ENCODE data around the gene RDH5. TPM values are rescaled to one million over a fixed set of nuclear protein-coding genes. Genes with fewer than 3 reads are reported as not detected.

Gene RDH5
- total RNA-seq, 1 experiment from 2014 or later = 4.3 TPM

GRCh38 chr12:55723516-55724225 lies 3.5 kb downstream of the RDH5 start:
- in situ Hi-C loops (cut with HindIII; ENCODE audit: low sequenced_read_pairs) = no loop called here
- DNase-seq (ENCODE audit: low spot score) = no peak

DNA sequence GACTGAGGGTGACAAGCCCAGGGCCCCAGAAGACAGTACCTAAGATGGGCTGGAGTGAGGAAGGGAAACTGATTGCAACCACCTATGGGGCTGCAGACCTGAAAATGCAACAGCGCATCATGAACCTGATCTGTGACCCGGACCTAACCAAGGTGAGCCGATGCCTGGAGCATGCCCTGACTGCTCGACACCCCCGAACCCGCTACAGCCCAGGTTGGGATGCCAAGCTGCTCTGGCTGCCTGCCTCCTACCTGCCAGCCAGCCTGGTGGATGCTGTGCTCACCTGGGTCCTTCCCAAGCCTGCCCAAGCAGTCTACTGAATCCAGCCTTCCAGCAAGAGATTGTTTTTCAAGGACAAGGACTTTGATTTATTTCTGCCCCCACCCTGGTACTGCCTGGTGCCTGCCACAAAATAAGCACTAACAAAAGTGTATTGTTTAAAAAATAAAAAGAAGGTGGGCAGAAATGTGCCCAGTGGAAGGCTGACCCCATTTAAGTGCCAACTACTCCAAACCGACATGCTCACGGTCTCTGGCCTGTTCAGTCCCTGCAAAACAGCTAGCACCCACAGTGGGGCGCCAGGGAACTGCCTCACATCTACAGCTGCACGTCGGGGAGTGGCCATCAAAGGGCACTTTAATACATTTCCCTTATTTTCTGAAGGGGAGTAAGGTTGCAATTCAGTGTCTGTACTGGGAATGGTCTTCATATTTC lies 4.2 kb downstream of the RDH5 start:
- in situ Hi-C loops (cut with HindIII; ENCODE audit: low sequenced_read_pairs) = no loop called here
- DNase-seq (ENCODE audit: low spot score) = peak; percentile 60

GRCh38 chr12:55724940-55725309 lies 4.7 kb downstream of the RDH5 start:
- DNase-seq (ENCODE audit: low spot score) = no peak
- in situ Hi-C loops (cut with HindIII; ENCODE audit: low sequenced_read_pairs) = no loop called here

DNA sequence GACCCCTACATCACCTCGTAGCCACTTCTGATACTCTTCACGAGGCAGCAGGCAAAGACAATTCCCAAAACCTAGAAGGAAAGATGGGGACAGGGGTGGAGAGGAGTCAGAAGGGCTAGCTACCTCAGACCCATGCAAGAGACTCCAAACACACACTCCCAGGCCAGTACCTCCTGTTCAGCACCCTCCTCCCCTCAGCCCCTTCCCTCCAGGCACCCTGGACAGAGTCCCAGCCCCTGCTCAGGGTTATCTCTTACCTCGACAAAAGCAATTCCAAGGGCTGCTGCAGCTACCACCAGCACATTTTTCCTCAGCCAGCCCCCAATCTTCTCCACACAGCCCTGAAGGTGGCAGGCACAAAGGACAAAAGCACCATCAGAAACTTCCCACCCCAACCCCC lies 5.4 kb downstream of the RDH5 start:
- DNase-seq (ENCODE audit: low spot score) = no peak
- in situ Hi-C loops (cut with HindIII; ENCODE audit: low sequenced_read_pairs) = no loop called here

- in situ Hi-C loops (cut with HindIII; ENCODE audit: low sequenced_read_pairs) = no loop called here
- DNase-seq (ENCODE audit: low spot score) = no peak
These were observed 6.8 kb downstream of the RDH5 start for GRCh38 chr12:55726971-55727370.

DNA sequence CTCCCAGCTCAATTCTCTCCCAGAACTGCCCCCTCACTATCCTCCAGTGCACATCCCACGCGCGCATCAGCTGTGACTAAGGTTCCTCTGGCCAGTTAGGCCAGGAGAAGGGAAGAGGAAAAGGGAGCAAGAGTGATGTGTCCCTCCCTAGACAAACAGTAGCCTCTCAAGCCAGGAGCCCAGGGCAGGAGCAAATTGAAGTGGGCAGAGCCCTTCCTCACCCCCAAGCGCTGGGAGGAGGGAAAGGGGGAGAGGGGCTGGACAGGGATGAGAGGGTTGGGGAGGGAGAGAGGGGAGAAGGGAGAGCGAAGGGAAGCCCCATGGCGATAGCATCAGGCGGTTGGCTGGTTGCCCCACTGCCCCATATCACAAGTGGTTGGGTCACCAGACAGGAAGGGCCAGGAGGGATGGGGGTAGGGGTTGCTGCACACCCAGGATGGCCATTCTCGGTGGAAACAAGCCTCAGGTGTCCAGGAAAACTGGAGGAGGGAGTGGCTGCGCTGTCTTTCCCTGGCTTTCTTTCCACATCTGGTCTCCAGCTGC lies 7.5 kb downstream of the RDH5 start:
- in situ Hi-C loops (cut with HindIII; ENCODE audit: low sequenced_read_pairs) = no loop called here
- DNase-seq (ENCODE audit: low spot score) = peak; percentile 33

GRCh38 chr12:55728186-55728938 lies 8.2 kb downstream of the RDH5 start:
- in situ Hi-C loops (cut with HindIII; ENCODE audit: low sequenced_read_pairs) = no loop called here
- peak; percentile 28 for DNase-seq (ENCODE audit: low spot score)

DNA sequence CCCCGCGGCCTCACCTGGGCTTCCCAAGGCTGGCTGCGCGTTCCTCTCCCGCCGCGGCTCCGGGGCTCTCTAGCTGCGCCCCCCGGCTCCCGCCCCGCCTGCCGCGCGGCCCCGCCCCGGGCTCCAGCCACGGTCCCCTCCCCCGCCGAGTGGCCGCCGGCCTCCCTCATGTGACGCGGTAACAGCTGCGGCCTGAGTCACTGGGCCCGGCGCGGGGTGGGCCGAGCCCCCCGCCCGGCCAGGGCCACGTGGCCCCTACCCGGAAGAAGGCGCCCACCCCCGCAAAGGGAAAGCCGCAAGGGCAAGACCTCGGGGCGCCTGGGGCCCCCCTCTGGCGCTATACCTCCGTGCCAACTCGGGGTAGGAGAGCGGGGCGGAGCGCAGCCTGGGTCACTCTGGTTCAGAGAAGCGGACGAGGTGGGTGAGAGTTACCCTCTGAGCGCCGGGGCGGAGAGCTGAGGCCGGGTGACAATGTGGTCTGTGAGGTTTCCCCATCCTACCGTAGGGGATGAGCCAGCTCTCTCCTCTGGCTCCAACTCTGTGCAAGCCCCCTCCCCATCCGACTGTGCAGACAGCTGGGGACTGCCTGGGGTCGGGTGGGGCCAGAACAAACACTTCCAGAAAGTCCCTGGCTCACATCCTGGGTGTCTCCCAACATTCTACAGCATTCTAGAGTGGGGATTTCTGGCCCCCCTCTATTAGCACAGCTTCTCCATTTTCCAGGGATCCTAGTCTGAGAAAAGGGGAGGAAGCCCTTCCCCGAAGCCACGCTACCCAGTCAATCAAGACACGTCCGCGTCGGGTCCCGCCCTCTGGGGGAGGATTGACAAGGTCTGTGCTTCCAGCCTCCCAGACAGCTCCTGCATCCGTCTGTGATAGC lies 9.0 kb downstream of the RDH5 start, which contains the start of gene CD63:
Gene CD63, minus strand, starts transcription at position 71 of the 880 bp plus-strand sequence. CDS start 668 bp downstream, outside the sequence.
- DNase-seq (ENCODE audit: low spot score) = peak; percentile 90
- in situ Hi-C loops (cut with HindIII; ENCODE audit: low sequenced_read_pairs) = no loop called here

DNA sequence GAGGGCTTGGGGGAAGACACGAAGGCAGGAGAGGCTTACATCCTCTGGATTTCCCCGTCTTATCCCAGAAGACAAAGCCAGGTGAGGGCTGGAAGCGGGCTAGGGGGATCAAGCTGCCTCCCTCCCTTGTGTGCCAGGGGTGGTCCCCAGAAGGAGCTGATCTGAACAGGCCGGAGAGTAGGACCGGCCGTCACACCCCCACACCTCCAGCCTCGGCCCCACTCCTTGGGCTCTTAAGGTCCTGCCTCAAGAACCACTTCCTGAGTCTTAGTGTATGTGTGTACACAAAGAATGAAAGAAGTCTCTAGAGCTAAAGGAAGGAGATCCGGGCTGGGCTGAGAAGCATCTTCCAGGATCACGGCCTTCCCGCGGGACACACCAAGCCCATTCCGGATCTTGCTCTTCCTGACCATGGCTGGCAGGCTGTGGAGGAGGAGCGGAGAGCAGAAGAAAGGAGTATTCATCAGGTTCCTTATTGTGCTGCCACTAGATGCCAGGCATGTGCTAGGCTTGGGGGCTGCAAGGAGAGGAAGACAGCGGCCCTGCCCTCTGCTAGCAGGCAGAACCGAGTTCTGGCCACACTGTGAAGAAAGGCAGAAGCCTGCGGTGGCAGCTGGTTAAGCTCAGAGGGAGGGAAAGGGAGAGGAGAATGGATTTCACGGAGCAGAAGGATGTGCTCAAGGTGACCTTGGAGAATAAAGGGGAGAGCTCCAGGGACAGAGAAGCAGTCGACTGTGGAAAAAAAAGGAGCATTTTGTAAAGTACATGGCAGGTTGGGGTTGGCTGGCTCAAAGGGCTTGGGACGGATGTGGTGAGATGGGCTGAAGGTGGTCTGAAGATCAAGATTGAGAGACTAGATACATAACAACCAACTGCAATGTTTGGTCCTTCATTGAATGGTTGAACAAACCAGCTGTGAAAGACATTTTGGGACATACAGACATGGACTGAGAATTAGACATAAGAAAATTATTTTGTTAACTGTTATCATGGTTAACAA lies 9.9 kb downstream of the RDH5 start:
- peak; percentile 76 for DNase-seq (ENCODE audit: low spot score)
- in situ Hi-C loops (cut with HindIII; ENCODE audit: low sequenced_read_pairs) = no loop called here

GRCh38 chr12:55732288-55732687 lies 12.1 kb downstream of the RDH5 start:
- DNase-seq (ENCODE audit: low spot score) = no peak
- in situ Hi-C loops (cut with HindIII; ENCODE audit: low sequenced_read_pairs) = no loop called here

DNA sequence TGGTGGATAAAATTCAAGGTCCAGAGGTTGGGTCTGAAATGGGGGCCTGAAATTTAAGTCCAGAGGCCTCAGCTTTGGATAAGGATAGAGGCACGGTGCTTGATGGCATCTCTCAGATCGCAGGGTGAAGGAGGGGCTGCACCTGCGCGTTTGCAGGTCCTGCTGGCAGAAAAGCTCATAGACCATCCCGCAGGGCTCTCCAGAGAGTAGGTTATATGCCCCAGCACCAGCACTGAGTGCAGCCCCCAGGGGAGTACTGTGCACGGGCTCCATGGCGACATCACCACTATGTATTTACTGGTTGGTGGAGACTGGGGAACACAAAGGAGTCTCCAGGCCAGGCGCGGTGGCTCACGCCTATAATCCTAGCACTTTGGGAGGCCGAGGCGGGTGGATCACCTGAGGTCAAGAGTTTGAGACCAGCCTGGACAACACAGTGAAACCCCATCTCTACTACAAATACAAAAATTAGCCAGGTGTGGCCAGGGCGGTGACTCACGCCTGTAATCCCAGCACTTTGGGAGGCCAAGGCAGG lies 12.9 kb downstream of the RDH5 start:
- in situ Hi-C loops (cut with HindIII; ENCODE audit: low sequenced_read_pairs) = no loop called here
- DNase-seq (ENCODE audit: low spot score) = no peak

GRCh38 chr12:55733858-55734257 lies 13.7 kb downstream of the RDH5 start:
- in situ Hi-C loops (cut with HindIII; ENCODE audit: low sequenced_read_pairs) = no loop called here
- no peak for DNase-seq (ENCODE audit: low spot score)

DNA sequence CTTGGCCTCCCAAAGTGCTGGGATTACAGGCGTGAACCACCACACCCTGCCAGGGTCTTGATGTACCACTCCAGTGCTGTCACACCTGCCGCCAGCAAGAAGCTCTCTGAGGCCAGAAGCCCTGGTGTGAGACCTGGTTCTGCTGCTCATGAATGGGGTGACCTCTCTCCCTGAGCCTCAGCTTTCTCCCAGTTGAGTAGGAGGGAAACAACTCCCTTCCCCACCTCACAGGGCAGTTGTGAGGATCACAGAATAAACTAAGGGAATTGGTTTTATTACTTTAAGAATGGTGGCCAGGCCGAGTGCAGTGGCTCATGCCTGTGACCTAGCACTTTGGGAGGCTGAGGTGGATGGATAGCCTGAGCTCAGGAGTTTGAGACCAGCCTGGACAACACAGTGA lies 14.4 kb downstream of the RDH5 start:
- no peak for DNase-seq (ENCODE audit: low spot score)
- in situ Hi-C loops (cut with HindIII; ENCODE audit: low sequenced_read_pairs) = no loop called here

GRCh38 chr12:55736076-55736475 lies 15.9 kb downstream of the RDH5 start:
- in situ Hi-C loops (cut with HindIII; ENCODE audit: low sequenced_read_pairs) = no loop called here
- DNase-seq (ENCODE audit: low spot score) = no peak

- peak; percentile 63 for DNase-seq (ENCODE audit: low spot score)
- in situ Hi-C loops (cut with HindIII; ENCODE audit: low sequenced_read_pairs) = no loop called here
These were observed 16.8 kb downstream of the RDH5 start for GRCh38 chr12:55736780-55737580.

GRCh38 chr12:55737581-55738122 lies 17.5 kb downstream of the RDH5 start:
- in situ Hi-C loops (cut with HindIII; ENCODE audit: low sequenced_read_pairs) = no loop called here
- no peak for DNase-seq (ENCODE audit: low spot score)

Data from G401 (cell line).